CD4-positive, alpha-beta memory T cell (primary cell): ENCODE measurements around the gene PXT1. TPM values are rescaled to one million over a fixed set of nuclear protein-coding genes. Genes with fewer than 3 reads are reported as not detected.
A peak's percentile ranks its signal among the peaks of the same experiment; 100 is the strongest.

Experiments used
- CTCF ChIA-PET: fragments of 350-600 bp; sonication (Branson Sonifier 250); formaldehyde crosslinking; loops from one replicate; lab custom pipeline; 2021; ENCODE audit warnings: inconsistent platforms; ENCODE audit not compliant: partially characterized antibody; lab: Charles Lee
- POLR2A ChIA-PET: fragments of 350-600 bp; sonication (Branson Sonifier 250); formaldehyde crosslinking; loops from one replicate; lab custom pipeline; 2021; ENCODE audit not compliant: partially characterized antibody; lab: Charles Lee
- DNase-seq, 5 donors: peaks; one replicate each; pipeline versions ENCODE4 v3.0.0 to v3.0.0-alpha.2; 2020 to 2022; ENCODE audit warnings: mixed read lengths in 1 of 5
- H3K27ac ChIP-seq: one replicate; pipeline ENCODE4 v1.7.0; 2013; ENCODE audit warnings: low read depth, low read length
- H3K27me3 ChIP-seq: 2 replicates; pipeline ENCODE4 v1.7.0; 2013; ENCODE audit warnings: mild to moderate bottlenecking, low read length, moderate library complexity; ENCODE audit not compliant: insufficient read depth
- H3K36me3 ChIP-seq: 2 replicates; pipeline ENCODE4 v1.7.0; 2013; ENCODE audit warnings: mild to moderate bottlenecking, low read length, moderate library complexity; ENCODE audit not compliant: insufficient read depth
- H3K4me1 ChIP-seq: 2 replicates; pipeline ENCODE4 v1.7.0; 2013; ENCODE audit warnings: mild to moderate bottlenecking, low read length, moderate library complexity; ENCODE audit not compliant: insufficient read depth
- H3K4me3 ChIP-seq, 2 donors: one replicate each; pipeline ENCODE4 v1.7.0; 2013; ENCODE audit warnings: low read length in 2 of 2, mild to moderate bottlenecking in 1 of 2
- H3K9me3 ChIP-seq, 2 donors: one replicate each; pipeline ENCODE4 v1.7.0; 2013; ENCODE audit warnings: low read length in 2 of 2, control low read depth in 1 of 2; ENCODE audit not compliant: control insufficient read depth in 1 of 2
- H3K27ac Mint-ChIP-seq, 7 donors: one replicate each; pipeline ENCODE4 v1.8.0; 2020 to 2021; ENCODE audit warnings: mixed read lengths in 7 of 7, mild to moderate bottlenecking in 6 of 7, inconsistent platforms in 3 of 7, moderate library complexity in 3 of 7
- H3K27me3 Mint-ChIP-seq, 2 donors: one replicate each; pipeline ENCODE4 v1.8.0; 2020 to 2021; ENCODE audit warnings: mixed read lengths in 2 of 2
- H3K36me3 Mint-ChIP-seq, 2 donors: one replicate each; pipeline ENCODE4 v1.8.0; 2020 to 2021; ENCODE audit warnings: mixed read lengths in 2 of 2, inconsistent platforms in 1 of 2, mild to moderate bottlenecking in 1 of 2
- H3K4me1 Mint-ChIP-seq, 4 donors: one replicate each; pipeline ENCODE4 v1.8.0; 2020 to 2021; ENCODE audit warnings: mixed read lengths in 4 of 4, mild to moderate bottlenecking in 1 of 4
- H3K4me3 Mint-ChIP-seq, 8 donors: one replicate each; pipeline ENCODE4 v1.8.0; 2020 to 2021; ENCODE audit warnings: mixed read lengths in 8 of 8, mild to moderate bottlenecking in 7 of 8, moderate library complexity in 6 of 8, inconsistent platforms in 3 of 8
- H3K9me3 Mint-ChIP-seq, 8 donors: one replicate each; pipeline ENCODE4 v1.8.0; 2020 to 2021; ENCODE audit warnings: mixed read lengths in 8 of 8, mild to moderate bottlenecking in 5 of 8, inconsistent platforms in 3 of 8, moderate library complexity in 1 of 8
- intact Hi-C: fragments of 100-400 bp; cut with micrococcal nuclease; formaldehyde crosslinking; loops from one replicate; pipeline ENCODE4 v1.15.1; 2023
- polyA plus RNA-seq, 2 donors: library from polyadenylated mRNA; unstranded; fragments of 300-500 nt; fragmentation: Illumina TruSeq; gene quantifications; one replicate each; pipeline ENCODE4 v1.2.3, GENCODE V29; 2021
- total RNA-seq, 2 experiments: library from RNA; stranded (reverse); gene quantifications; one replicate each; pipeline ENCODE4 v1.2.3, GENCODE V29; 2021

PXT1 gene
- total RNA-seq (under 1 TPM in 1 of 2 experiments, not detected in 1; 0.25 TPM), polyA plus RNA-seq (not detected)

DNA sequence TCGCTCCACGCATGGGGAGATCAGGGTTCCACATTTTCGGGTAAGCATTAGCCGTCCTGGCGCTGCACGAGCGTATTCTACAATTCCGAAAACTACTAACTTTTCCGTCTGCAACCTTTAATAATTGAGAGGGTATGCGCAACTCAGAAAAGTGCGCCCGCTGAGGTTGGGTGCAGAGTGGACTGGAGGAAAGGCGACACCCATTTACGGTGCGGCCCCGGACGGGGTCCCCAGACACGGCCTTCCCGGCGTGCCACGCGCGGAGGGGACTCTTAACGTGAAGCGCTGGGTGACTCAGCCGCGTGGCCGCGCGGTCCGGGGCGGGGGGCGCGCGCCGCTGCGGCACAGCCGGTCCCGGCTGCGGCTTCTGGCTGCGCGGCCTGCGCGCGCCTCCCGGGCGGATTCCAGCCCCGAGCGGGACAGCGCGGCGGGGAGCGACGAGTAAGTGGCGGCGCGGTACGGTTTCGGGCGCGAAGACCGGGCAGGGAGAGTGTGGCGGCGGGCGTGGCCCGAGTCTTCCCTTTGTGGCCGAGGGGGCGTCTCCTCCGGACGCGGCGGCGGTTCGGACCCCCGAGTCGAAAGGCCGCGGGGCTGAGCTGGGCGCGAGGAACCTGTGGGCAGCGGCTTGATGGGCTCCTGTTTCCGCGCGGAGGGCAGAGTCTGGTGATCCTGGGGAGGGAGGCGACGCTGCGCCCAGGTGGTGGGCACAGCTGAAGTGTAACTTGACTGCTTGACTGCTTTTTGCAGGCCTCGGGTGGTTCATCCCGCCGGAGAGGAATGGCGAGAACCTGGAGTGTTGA is at the start of gene PXT1, which contains the start of gene KCTD20:
Gene PXT1 (minus strand): TSS at position 184 of the 800 bp plus-strand sequence. CDS start 16,772 bp downstream, outside the sequence.
Gene KCTD20 (plus strand): TSS at position 330 of the 800 bp plus-strand sequence. CDS start 27,098 bp downstream, outside the sequence.
- Histone ChIP-seq H3K36me3 (no peaks in the 10 kb centered on the region), H3K4me1 (peaks cover 53% of the 10 kb centered on the region), H3K27me3 (no peaks in the 10 kb centered on the region), H3K27ac (peak within 1 kb of the TSS; percentile 92), H3K4me3 (peak within 1 kb of the TSS; percentile 85 to 96), H3K9me3 (no peaks in the 10 kb centered on the region)
- peak within 1 kb of the TSS; percentile 87 to 99 (median 99) for H3K27ac Mint-ChIP-seq
- H3K4me1 Mint-ChIP-seq, result peaks cover 27 to 61% (median 42%) of the 10 kb centered on the region in 4 donors
- H3K36me3 Mint-ChIP-seq, result peaks cover 0 to 26% of the 10 kb centered on the region in 2 donors
- CTCF ChIA-PET, result interaction anchor here (1.1 to 1.6 kb wide), 6 partner anchors 13 to 239 kb away, joined by 3 to 6 read pairs (median 4); no protein-coding TSS in a partner anchor
- peaks cover 0 to 2% (median 0%) of the 10 kb centered on the region in 8 donors for H3K9me3 Mint-ChIP-seq
- POLR2A ChIA-PET, result interaction anchor here (0.9 to 5.2 kb wide), 10 partner anchors 13 to 157 kb away, joined by 3 to 42 read pairs (median 4); no protein-coding TSS in a partner anchor
- no peaks in the 10 kb centered on the region for H3K27me3 Mint-ChIP-seq
- intact Hi-C loops, result loop anchor here (1.0 to 5.0 kb wide), 4 partner anchors 20 to 314 kb away; partner anchors contain the start of genes SRSF3 and STK38
- peak; percentile 83 to 86 (median 85) for DNase-seq
- H3K4me3 Mint-ChIP-seq, result peak within 1 kb of the TSS; percentile 92 to 99 (median 97)

DNA sequence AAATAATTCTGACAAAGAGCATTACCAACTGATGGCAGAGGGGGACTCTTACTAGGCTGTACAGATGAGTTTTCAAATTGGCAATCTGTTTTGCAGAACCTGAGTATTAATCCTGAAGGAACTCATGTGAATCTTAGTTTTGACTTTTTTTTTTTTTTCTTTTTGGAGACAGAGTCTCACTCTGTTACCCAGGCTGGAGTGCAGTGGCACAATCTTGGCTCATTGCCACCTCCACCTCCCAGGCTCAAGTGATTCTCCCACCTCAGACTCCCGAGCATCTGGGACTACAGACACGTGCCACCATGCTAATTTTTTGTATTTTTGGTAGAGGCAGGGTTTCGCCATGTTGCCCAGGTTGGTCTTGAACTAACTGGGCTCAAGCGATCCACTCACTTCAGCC is 49.4 kb upstream of the PXT1 start:
- ChIA-PET CTCF (interaction anchor here (0.7 kb wide), 1 partner anchor 20 kb away, joined by 4 read pairs; no protein-coding TSS in a partner anchor), POLR2A (interaction anchor here (1.9 kb wide), 1 partner anchor 14 kb away, joined by 4 read pairs; no protein-coding TSS in a partner anchor)
- DNase-seq, result no peak
- Mint-ChIP-seq H3K36me3 (peaks cover 69 to 79% of the 10 kb centered on the region in 2 donors), H3K4me3 (no peak overlapping the region), H3K9me3 (no peaks in the 10 kb centered on the region), H3K27me3 (no peaks in the 10 kb centered on the region), H3K4me1 (peaks cover 19 to 57% (median 32%) of the 10 kb centered on the region in 4 donors), H3K27ac (peak overlapping the region in 6 of 7 donors; percentile 24 to 66 (median 44))
- Histone ChIP-seq H3K36me3 (peaks cover 47% of the 10 kb centered on the region), H3K27me3 (no peaks in the 10 kb centered on the region), H3K27ac (no peak overlapping the region), H3K4me3 (no peak overlapping the region), H3K4me1 (peaks cover 16% of the 10 kb centered on the region), H3K9me3 (no peaks in the 10 kb centered on the region)
- intact Hi-C loops, result no loop called here

DNA sequence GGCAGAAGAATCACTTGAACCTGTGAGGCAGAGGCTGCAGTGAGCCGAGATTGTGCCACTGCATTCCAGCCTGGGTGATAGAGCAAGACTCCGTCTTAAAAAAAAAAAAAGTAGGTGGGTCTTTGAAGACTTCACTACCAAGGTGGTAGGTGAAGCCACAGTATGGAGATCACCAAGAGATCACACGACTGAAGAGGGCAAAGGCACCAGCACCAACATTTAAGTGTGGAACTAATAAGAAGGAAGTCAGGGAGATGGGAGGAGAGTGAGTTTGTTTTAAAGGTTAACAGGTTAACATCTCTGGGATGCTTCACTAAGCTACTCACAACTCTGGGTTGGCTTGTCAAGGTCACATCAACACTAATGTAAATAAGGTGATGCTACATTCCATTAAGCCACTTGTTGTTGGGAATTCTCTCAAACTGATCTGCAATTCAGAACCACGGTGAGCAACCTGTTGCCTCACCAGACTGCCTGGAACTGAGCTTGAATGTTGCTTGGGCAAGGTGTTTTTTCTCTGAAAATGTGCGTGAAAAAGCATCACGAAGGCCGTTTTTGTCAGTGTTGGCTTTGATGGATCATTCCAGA is 48.8 kb upstream of the PXT1 start:
- peaks cover 19 to 59% (median 31%) of the 10 kb centered on the region in 4 donors for H3K4me1 Mint-ChIP-seq
- peak overlapping the region in 1 of 7 donors; percentile 66 for H3K27ac Mint-ChIP-seq
- H3K27me3 ChIP-seq, result no peaks in the 10 kb centered on the region
- H3K27ac ChIP-seq, result no peak overlapping the region
- H3K4me1 ChIP-seq, result peaks cover 16% of the 10 kb centered on the region
- H3K36me3 Mint-ChIP-seq, result peaks cover 68 to 79% of the 10 kb centered on the region in 2 donors
- CTCF ChIA-PET, result no interaction called here
- H3K9me3 ChIP-seq, result no peaks in the 10 kb centered on the region
- no peak overlapping the region for H3K4me3 ChIP-seq
- H3K4me3 Mint-ChIP-seq, result no peak overlapping the region
- H3K36me3 ChIP-seq, result peaks cover 43% of the 10 kb centered on the region
- no peaks in the 10 kb centered on the region for H3K27me3 Mint-ChIP-seq
- no peaks in the 10 kb centered on the region for H3K9me3 Mint-ChIP-seq
- DNase-seq, result no peak
- intact Hi-C loops, result no loop called here
- POLR2A ChIA-PET, result interaction anchor here (1.9 kb wide), 1 partner anchor 15 kb away, joined by 4 read pairs; no protein-coding TSS in a partner anchor

DNA sequence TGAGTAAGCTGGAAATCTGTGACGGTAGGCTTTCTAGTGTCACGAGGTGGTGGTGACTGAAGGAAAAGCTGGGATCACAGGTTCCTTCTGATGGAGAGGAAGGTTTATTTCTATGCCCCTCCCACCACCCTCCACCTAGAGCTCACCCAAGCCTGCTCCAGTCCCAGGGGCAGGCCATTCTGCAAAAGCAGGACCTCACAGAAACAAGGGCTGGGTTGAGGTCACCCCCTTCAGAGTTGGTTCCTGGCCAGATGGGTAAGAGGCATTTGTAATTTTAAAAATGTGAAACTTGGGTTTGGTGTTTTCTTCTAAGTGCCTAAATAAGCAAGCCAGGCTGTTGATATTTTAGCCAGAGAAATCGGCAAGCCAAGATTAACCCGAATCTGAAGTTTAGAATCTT is 46.8 kb upstream of the PXT1 start:
- Histone ChIP-seq H3K27ac (no peak overlapping the region), H3K36me3 (peaks cover 24% of the 10 kb centered on the region), H3K9me3 (no peaks in the 10 kb centered on the region), H3K27me3 (no peaks in the 10 kb centered on the region), H3K4me3 (no peak overlapping the region), H3K4me1 (peaks cover 8% of the 10 kb centered on the region)
- Mint-ChIP-seq H3K27me3 (no peaks in the 10 kb centered on the region), H3K4me1 (peaks cover 16 to 49% (median 20%) of the 10 kb centered on the region in 4 donors), H3K9me3 (no peaks in the 10 kb centered on the region), H3K4me3 (no peak overlapping the region), H3K27ac (peak overlapping the region in 3 of 7 donors; percentile 18 to 70 (median 47)), H3K36me3 (peaks cover 64 to 73% of the 10 kb centered on the region in 2 donors)
- DNase-seq, result no peak
- POLR2A ChIA-PET, result interaction anchor here (1.0 to 1.4 kb wide), 4 partner anchors 10 to 20 kb away, joined by 3 to 4 read pairs (median 3); no protein-coding TSS in a partner anchor
- CTCF ChIA-PET, result interaction anchor here (2.7 kb wide), 1 partner anchor 61 kb away, joined by 11 read pairs; no protein-coding TSS in a partner anchor
- intact Hi-C loops, result loop anchor here (5.0 kb wide), 1 partner anchor 67 kb away; no protein-coding TSS in a partner anchor

GRCh38 chr6:36488221-36488620 is 45.6 kb upstream of the PXT1 start:
- ChIA-PET CTCF (interaction anchor here (1.0 to 2.7 kb wide), 5 partner anchors 29 to 127 kb away, joined by 3 to 11 read pairs (median 5); no protein-coding TSS in a partner anchor), POLR2A (interaction anchor here (0.9 to 2.1 kb wide), 5 partner anchors 10 to 113 kb away, joined by 3 to 10 read pairs (median 4); no protein-coding TSS in a partner anchor)
- intact Hi-C loops, result loop anchor here (5.0 kb wide), 1 partner anchor 66 kb away; no protein-coding TSS in a partner anchor
- H3K27me3 Mint-ChIP-seq, result no peaks in the 10 kb centered on the region
- no peaks in the 10 kb centered on the region for H3K9me3 ChIP-seq
- H3K27ac Mint-ChIP-seq, result peak overlapping the region in 3 of 7 donors; percentile 7 to 48 (median 9)
- H3K4me1 Mint-ChIP-seq, result peaks cover 6 to 37% (median 10%) of the 10 kb centered on the region in 4 donors
- no peak overlapping the region for H3K27ac ChIP-seq
- peaks cover 63 to 72% of the 10 kb centered on the region in 2 donors for H3K36me3 Mint-ChIP-seq
- H3K4me1 ChIP-seq, result no peaks in the 10 kb centered on the region
- peaks cover 12% of the 10 kb centered on the region for H3K36me3 ChIP-seq
- no peaks in the 10 kb centered on the region for H3K27me3 ChIP-seq
- DNase-seq, result no peak
- no peak overlapping the region for H3K4me3 ChIP-seq
- no peak overlapping the region for H3K4me3 Mint-ChIP-seq
- H3K9me3 Mint-ChIP-seq, result no peaks in the 10 kb centered on the region

GRCh38 chr6:36487698-36488097 is 45.0 kb upstream of the PXT1 start:
- Histone ChIP-seq H3K4me3 (no peak overlapping the region), H3K4me1 (no peaks in the 10 kb centered on the region), H3K27ac (no peak overlapping the region), H3K36me3 (peaks cover 12% of the 10 kb centered on the region), H3K9me3 (no peaks in the 10 kb centered on the region), H3K27me3 (no peaks in the 10 kb centered on the region)
- intact Hi-C loops, result loop anchor here (5.0 kb wide), 1 partner anchor 65 kb away; no protein-coding TSS in a partner anchor
- DNase-seq, result no peak
- POLR2A ChIA-PET, result interaction anchor here (0.9 to 2.1 kb wide), 3 partner anchors 9 to 113 kb away, joined by 4 to 10 read pairs (median 5); no protein-coding TSS in a partner anchor
- no peak overlapping the region for H3K4me3 Mint-ChIP-seq
- peak overlapping the region in 3 of 7 donors; percentile 7 to 44 (median 9) for H3K27ac Mint-ChIP-seq
- CTCF ChIA-PET, result interaction anchor here (1.1 to 2.7 kb wide), 4 partner anchors 60 to 127 kb away, joined by 3 to 11 read pairs (median 5); no protein-coding TSS in a partner anchor
- H3K27me3 Mint-ChIP-seq, result no peaks in the 10 kb centered on the region
- H3K4me1 Mint-ChIP-seq, result peaks cover 6 to 35% (median 9%) of the 10 kb centered on the region in 4 donors
- H3K9me3 Mint-ChIP-seq, result no peaks in the 10 kb centered on the region
- peaks cover 61 to 68% of the 10 kb centered on the region in 2 donors for H3K36me3 Mint-ChIP-seq
